ENCODE results near the gene ITGB1BP2.
"Not testable (repeated sequence)": the region's sequence is repeated elsewhere in the genome, so short reads cannot be mapped to it uniquely, and the experiment has no call there.

GRCh38 chrX:71272313-71272712 lies 29.2 kb upstream of the ITGB1BP2 start:
- not testable (repeated sequence) for TF ChIP-seq EZH2phosphoT487 (IDR thresholded peaks at IDR 0.05; ENCODE audit: borderline replicate concordance); POLR2A (IDR thresholded peaks at IDR 0.05; ENCODE audit: borderline replicate concordance, extremely low read depth, insufficient read depth, insufficient read length); JUND (IDR thresholded peaks at IDR 0.05)
